Stimulated activated CD8-positive, alpha-beta memory T cell treated with anti-CD3 and anti-CD28 coated beads, Interleukin-7, amount 100 ng/mL, for 24 hours (primary cell): ENCODE measurements around the gene SRMS.
"Not testable (repeated sequence)": the region's sequence is repeated elsewhere in the genome, so short reads cannot be mapped to it uniquely, and the experiment has no call there.

ENCODE experiments used
- DNase-seq: peaks from one replicate; pipeline ENCODE4 v3.0.0-alpha.2; 2020; ENCODE audit warnings: low read depth

Gene SRMS

DNA sequence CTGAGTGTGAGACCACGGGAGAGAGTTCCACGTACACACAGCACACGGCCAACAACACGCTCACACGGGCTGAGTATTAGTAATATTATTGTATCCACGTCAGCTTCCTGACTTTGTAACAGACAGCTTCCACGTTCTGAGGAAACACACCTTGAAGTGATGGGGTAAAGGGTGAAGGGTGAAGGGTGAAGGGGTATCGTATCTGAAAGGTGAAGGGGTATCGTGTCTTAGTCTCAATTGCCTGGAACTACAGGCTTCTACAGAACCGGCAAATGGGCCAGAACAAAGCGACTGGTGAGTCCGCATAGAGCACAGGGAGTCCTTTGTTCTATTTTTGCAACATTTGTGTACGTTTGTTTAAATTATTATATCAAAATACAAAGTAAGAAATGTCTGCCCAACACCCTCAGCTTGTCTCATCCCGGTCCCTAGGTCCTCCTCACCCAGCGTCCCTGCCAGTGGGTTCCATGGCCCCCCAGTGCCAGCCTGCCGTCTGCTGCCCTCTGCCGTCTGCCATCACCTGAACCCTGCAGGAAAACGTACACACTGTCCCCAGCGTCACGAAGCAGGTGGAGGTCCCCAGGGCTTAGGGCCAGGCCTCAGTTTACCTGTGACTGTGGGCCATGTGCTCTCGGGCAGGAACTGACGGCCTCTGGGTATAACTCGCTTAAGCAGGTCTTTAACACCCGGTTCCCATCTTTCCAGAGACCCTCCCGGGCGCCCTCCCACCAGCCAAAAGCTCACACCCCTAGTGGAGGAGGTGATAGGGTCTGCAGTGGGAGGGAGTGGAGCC is 30.9 kb upstream of the SRMS start:
- DNase-seq, result no peak

DNA sequence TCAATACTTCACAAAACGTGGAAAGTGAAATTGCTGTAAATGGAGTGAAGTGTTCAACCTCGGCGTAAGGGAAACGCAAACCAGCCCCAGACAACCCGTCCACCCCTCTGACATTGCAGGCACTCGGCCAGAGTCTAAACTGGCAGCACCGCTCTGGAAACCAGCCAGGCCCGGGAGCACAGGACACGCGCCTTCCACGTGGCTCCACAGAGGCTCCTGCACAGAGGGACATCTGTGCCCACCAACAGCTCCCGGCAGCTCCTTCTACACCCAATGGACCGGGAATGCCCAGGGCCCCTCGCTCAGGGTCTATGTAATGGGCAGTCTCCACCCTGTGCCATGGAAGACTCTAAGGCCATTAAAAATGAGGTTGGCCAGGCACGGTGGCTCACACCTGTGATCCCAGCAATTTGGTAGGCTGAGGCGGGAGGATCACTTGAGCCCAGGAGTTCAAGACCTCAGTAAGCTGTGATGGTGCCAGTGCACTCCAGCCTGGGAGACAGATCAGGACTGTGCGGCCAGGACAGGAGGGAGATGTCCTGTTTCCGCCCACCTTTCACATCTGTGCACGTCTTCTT is 29.9 kb upstream of the SRMS start:
- no peak for DNase-seq

DNA sequence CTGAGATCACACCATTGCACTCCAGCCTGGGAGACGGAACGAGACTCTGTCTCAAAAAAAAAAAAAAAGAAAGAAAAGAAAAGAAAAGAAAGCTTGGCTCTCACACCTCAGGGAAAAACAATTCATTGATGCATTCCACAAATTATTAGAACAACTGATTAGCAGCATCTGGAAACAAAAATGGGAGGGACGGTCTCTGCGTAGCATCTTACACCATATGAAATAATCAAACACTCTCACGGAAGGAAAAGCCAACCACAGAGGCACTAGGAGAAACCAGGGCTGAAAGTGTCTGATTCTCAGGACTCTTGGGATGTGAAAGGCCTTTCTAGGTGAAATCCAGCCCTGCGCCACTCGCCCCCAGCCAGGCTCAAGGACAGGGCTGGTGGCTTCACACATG is 28.8 kb upstream of the SRMS start:
- DNase-seq, result no peak

DNA sequence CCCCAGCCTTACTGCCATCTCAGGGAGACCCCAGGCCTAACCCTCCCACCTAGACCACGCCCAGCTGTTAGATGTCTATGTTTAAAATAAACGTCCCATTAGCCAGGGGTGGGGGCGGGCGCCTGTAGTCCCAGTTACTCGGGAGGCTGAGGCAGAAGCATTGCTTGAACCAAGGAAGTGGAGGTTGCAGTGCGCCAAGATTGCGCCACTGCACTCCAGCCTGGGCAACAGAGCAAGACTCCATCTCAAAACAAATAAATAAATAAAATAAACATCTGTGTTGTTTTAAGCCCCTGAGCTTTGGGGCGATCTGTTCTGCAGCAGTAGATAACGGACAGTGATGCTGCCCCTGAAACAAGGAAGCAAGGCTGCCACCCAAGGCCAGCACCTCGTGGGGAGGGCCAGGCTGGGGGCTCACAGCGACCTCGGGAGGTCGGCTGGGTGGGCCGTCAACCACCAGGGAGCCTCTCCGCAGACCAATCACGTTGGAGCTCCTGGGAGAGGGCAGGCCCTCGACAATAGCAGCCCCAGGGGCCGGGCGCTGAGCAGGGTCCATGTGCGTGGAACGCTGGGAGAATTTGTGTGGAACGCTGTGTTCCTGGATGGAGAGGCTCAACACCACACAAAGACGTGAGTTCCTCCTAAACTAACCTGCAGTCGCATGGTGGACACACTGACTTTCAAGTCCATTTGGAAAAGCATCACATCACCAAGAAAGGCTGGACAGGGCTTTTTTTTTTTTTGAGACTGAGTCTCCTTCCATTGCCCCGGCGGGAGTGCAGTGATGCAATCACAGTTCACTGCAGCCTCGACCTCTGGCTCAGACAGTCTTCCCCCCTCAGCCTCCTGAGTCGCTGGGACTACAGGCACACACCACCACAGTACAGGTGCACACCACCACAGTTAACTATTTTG is 27.5 kb upstream of the SRMS start:
- no peak for DNase-seq

DNA sequence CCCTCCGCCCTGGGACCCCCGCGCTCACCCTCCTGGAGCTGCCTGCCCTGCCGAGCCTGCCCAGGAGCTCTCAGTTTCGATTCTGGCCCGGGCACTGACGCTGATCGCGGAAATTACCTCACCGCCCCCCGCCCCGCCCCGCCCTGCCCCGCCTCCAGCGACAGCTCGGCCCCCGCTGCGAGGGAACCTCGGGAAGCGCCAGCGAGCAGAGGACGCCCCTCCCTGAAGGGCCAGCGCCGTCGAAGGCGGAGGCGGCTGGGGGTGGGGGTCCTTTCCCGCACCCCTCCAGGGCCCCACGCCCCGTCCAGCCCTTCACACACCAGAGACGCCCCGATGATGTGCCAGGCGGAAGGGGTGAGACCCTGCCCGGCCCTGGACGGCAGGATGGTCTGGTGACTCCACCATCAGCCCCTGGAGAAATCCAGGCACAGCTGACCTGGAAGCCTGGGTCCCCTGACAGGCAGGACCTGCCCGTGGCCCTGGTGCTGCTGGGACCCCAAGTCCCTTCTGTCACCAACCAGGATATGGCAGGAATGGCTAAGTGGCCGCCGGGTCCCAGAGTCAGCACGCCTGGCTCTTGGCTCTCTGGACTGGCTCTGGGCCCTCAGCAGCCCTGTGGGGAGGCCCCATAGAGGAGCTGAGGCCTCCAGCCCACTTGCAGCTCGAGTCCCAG is 26.7 kb upstream of the SRMS start, which contains the start of gene HELZ2:
TSS of gene HELZ2 (minus strand) at position 84 of the 673 bp plus-strand sequence. CDS start 1,854 bp downstream, outside the sequence.
- DNase-seq, result no peak

DNA sequence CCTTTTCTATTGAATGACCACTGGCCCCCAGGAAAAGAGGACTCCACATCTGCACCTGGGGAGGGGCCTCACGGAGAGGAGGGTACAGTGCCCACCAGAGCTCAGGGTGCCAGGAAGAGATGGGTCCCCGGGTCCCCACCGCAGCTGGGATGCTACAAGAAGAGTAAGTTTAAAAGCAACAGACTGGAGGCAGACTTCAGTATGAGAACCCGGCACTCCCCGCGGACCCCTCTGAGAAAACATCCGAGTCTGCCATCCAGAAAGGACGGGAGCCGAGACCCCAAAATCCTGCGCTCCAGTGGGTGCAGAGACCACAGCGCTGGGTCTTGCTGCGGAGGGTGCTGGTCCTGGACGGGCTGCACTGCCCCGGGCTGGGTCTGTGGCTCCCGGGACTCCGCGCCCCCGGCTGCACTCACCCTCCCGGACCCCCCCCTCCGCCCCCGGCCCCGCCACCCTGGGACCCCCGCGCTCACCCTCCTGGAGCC is 26.1 kb upstream of the SRMS start:
- DNase-seq, result no peak

DNA sequence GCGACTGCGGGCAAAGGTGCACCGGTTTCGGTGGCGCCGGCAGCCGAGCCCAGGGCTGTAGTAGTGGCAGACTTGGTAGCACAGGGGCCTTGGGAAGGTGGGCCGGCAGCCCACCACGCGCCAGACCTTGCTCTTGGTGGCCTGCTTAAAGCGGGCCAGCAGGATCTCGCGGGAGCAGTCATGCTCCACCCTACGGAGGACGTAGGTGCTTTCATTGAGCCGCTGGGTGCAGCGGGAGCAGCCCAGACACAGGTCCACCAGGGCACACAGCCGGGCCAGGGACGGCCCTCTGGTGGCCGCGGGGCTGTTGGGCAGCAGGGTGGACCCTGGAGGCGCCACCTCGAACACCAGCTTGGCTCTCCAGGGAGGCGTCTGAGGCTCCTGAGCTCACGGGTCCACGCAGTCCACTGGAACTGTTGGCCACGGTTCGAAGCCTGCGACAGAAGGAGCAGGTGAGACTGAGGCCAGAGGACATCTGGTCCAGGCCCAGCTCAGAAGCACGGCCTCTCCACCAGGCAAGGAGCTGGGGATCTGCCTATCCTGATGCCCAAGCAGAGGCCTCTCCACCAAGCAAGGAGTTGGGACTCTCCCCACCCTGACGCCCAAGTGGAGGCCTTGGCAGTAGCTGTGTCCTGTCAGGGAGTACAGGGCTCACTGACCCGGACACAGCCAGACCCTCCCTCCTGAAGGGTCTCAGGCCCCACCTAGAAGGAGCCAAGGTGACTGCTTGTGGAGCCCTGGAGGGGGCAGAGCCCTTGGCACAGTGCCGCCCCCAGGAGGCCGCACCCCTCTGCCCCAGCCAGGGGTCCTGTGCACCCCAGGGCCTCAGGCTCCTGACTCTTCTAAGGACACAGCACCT is 25.5 kb upstream of the SRMS start:
- DNase-seq, result no peak

DNA sequence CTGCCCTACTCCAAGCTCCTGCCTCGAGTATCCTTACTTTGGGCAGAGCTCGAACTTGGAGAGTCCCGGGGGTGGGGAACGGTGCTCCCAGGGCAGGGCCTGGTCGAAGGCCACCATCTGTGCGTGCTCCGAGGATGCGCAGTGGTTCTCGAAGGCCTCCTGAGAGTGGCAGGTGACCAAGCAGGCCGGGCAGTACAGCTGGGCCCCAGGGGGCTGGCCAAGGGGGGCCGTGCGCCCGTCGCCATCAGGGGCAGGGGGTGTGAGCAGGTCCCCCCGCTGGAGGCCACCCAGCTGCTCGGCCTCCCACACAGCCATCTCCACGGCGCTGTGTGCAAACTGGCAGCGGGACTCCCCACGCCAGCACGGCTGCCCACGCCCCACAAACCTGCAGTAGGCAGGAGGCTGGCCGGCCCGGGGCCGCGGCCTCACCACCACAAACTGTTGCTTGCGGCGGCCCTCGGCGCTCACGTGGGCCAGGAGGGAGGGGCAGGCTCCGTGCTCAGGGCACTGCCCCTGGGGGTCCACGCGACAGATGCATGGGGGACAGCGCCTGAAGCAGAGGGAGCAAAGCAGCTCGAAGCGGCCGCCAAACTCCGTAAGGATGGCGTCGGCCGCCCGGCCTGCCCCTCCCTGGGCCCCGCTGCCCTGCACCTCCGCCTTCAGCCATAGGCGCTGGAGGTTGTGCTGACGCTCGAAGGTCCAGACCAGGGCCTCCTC is 24.7 kb upstream of the SRMS start:
- no peak for DNase-seq

DNA sequence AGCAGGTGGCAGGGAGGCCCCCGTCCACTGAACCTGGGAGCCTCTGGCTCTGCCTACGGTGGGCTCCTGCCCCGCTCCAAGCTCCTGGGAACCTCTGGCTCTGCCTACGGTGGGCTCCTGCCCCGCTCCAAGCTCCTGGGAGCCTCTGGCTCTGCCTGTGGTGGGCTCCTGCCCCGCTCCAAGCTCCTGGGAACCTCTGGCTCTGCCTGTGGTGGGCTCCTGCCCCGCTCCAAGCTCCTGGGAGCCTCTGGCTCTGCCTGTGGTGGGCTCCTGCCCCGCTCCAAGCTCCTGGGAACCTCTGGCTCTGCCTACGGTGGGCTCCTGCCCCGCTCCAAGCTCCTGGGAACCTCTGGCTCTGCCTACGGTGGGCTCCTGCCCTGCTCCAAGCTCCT is 23.5 kb upstream of the SRMS start:
- DNase-seq, result not testable (repeated sequence)

DNA sequence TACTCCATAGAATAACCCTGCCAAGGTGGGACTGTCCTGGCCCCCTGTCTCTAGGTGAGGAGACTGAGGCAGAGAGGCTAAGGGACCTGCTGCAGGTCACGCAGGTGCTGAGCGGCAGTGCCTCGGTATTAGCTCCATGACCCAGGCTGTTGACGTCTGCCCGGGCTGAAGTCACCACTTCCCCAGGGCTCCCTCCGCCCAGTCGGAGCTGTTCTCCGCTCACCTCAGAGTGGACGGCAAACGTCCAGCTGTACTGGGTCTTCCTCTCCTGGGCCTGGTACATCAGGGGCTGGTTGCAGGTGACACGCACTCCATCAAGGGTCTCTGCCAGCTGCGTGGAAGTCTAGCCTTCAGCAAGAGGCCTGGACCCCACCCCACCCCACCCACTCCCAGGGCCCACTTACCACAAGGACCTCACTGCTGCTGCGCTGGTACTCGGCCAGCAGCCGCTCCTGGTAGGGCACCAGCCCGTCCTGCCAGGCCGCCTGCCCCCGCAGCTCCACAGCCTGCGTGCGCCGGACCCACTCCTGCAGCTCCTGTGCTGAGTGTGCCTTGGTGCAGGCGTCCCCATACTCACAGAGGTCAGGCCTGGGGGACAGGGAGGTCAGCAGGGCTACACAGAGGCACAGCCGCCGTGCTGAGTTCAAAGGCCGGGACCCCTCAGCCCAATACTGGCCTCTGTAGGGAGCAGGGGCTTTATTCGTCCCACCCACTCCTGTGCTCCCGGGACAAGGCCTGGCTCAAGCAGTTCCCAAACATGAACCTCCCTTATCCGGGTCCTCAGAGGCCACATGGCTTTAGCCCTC is 22.9 kb upstream of the SRMS start:
- no peak for DNase-seq

DNA sequence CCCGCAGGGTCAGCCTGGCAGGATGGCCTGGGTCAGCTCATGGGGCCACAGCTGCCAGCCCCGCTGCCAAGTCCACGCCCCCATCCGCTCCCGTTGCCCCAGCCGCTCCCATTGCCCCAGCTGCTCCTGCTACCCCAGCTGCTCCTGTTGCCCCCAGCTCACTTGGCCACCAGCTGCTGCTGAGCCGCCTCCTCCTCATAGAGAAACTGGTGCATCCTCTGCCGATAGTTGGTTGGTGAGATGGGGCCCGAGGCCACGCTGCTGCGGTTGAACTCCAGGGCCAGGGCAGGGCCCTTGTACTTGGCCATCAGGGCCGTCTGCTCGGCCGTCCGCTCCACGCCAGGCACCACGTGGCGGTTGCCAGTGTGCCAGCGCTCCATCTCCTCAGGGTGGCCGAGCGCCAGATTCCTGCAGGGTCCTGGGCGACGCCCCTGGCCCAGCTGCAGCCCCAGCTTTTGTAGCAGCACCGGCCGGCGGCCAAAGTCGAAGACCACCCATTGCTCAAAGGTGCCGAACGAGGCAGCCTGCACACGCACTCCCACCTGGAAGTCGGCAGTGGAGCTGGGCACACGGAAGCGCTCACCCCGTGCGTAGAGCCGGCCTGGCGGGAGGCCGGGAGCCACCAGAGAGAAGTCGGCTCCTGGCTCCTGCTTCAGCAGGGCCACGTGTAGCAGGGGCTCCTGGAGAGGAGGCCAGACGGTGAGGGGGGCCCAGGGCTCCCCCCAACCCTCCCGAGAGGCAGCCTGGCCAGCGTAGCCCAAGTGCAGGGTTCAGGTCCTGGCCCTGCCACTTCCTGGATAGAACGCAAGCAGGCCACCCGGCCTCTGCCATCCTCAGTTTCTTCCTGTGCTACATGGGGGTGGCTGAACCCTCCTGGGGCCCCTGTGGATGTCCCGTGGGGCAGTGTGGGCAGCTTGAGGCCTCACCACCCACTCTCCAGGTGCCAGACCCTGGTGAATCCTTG is 21.7 kb upstream of the SRMS start:
- no peak for DNase-seq

DNA sequence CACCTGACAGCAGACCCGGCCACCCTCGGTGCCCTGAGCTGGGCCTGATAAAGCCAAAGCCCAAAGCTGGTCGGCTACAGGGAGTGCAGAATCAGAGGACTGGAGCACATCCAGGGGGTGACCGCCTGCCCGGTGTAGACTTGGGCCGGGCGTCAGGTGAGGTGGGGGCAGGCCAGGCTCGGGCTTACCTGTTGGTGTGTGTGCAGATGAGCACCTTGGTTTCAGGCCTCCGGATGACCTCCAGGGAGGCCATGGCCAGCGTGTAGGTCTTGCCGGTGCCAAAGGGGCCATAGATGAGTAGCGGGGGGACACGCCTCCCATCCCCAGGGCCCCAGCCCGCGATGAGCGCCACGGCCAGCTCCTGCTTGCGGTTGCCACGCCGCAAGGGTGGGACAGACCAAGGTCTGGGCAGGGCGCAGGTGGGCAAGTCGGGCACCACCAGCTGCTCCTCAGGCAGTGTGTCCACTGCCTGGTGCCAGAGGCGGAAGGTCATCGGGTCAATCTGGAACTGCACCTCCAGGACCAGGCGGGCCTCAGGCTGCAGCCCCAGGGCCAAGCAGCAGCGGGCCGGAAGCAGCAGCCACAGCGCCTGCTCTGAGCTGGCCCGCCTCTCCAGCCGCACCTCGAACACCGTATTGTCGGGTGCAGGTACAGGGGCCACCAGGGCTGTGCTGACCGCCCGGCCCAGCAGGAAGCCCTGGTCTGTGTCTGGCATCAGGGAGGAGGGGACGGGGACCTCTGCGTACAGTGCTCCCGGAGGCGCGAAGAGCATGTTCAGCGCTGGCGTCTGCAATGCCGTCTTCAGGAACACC is 20.8 kb upstream of the SRMS start:
- DNase-seq, result no peak

DNA sequence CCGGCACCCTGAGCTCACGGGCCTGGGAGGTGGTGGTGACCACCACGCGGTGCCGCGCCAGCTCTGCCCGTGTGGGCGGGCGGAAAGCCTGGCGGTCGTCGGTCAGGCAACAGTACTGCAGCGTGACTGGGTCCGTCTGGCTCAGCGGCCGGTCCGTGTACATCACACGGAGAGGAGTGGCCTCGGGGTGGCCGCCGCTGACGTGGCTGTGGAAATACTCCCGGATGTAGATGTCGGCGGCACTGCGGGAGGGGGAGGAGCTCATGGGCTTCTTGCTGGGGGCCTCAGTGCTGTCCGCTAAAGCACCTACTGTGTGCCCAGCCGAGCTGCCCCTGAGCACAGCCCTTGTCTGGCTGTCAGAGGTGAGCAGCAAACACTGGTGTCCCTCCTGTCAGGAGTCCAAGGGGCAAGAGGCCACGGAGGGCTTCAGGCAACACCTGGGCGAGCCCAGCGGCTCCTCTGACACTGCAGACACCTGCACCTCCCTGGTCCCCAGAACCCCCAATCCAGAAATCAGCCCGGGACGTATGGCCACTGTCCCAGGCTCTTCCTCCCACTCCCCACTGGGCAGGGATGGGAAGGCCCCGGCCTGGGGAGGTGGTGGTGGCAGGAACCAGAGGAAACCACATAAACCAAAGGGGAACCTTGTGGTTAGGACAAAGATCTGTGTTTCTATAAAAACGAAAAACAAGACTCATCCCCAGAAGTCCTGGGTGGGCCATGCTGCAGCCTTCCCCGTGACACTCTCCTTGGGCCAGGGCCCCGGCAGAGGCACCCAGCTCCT is 20.0 kb upstream of the SRMS start:
- DNase-seq, result no peak

DNA sequence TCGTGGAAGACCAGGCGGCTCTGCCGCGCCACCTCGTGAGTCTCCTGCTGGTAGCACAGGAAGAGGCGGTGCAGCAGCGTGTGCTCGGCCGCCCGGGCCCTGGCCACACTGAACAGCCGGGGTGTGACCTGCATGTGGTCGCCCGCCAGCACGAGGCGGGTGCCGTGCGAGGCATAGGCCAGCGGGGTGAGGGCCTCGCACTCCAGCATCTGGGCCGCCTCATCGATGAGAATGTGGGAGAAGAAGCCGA is 19.5 kb upstream of the SRMS start:
- no peak for DNase-seq

DNA sequence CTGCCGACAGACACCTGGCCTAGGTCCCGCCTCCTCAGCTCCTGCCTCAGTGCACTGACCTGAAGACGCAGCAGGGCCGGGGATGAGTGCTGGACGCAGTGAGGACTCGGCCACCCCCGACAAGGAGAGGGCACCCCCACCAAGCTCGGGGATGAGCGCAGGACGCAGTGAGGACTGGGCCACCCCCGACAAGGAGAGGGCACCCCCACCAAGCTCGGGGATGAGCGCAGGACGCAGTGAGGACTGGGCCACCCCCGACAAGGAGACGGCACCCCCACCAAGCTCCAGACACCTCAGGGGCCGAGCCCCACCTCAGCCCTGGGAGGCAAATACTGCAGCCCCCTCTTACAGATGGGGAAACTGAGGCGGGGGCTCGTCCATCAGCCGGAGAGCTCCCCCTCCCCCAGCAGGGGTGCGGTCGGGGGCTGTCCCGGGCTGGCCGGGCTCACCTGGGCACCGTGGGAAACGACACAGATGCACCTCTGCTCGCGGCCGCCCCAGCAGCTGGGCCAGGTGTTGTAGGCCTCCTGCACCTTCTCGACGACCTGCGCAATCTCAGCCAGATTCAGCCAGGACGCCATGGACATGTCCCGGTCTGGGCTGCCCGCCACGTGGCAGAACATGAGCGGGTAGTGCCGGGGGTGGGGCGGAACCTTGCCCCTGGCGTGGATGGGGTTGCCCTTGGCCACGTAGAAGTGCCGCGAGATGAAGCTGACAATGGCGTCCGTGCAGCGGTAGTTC is 19.0 kb upstream of the SRMS start:
- no peak for DNase-seq

DNA sequence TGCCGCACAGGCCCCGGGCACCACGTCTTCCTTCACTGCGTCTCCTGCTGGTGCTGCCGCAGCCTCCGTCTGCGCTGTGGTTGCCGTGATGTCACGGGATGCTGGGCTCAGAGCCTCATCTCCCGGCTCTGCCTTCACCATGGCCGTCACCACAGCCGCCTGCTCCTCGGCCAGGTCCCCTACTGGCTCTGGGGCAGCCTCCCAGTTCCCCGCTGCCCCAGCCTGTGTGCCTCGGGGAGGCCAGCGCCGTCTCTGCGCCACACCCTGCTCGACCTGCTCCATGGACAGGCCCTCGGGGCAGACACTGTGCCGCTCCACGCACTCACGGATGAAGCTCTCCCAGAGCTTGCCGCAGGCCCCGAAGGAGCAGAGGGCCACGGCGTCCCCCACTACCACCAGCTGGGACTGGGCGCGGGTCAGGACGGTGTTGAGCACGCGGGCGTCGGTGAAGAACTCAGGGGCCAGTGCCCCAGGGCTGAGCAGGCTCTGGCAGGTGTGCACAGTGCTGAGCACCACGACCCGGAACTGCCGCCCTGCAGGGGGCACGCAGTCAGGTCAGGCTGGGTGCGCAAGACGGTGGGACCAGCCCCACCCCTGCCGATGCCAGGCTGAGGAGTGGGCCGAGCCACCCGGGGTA is 18.3 kb upstream of the SRMS start:
- DNase-seq, result no peak
